Measurements from ENCODE around the gene TMTC1.

The TMTC1 gene

GRCh38 chr12:29455087-29455486 is 328.7 kb downstream of the TMTC1 start:
- Histone ChIP-seq H3K9me3 (replicated peaks; ENCODE audit: low read length) (no peaks in the 10 kb centered on the region), H3K9ac (ENCODE audit: low read depth, low read length) (no peak overlapping the region), H3K27me3 (ENCODE audit: control insufficient read depth, insufficient read depth, low read length) (no peaks in the 10 kb centered on the region), H3K36me3 (ENCODE audit: insufficient read depth, low read length) (peaks cover 13% of the 10 kb centered on the region), H3K4me3 (ENCODE audit: low read length) (no peak overlapping the region), H3K4me1 (ENCODE audit: control insufficient read depth, insufficient read depth, low read length) (no peaks in the 10 kb centered on the region), H3K4me2 (ENCODE audit: low read length) (no peak overlapping the region)

DNA sequence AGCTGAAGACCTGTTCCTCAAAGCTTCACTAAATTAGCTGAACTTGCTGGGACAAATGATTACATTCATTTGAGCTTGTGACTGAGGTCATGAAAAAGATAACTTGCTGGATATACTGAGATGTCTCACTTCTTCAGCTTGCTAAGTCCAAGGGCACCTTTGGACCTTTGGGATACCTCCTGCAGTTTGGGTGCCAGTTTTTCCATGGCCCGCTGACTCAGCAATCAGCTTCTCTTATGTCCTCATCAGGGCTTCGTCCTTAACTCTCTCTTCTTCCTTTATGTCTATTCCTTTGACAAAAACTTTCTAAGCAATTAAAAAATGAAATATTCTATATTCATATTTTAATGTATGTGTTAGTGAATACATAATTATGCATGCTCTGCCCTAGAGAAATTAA is 331.9 kb downstream of the TMTC1 start:
- no peak overlapping the region for H3K4me2 ChIP-seq (ENCODE audit: low read length)
- H3K36me3 ChIP-seq (ENCODE audit: insufficient read depth, low read length) = peaks cover 17% of the 10 kb centered on the region
- no peak overlapping the region for H3K9ac ChIP-seq (ENCODE audit: low read depth, low read length)
- no peaks in the 10 kb centered on the region for H3K4me1 ChIP-seq (ENCODE audit: control insufficient read depth, insufficient read depth, low read length)
- no peaks in the 10 kb centered on the region for H3K9me3 ChIP-seq (replicated peaks; ENCODE audit: low read length)
- no peak overlapping the region for H3K4me3 ChIP-seq (ENCODE audit: low read length)
- H3K27me3 ChIP-seq (ENCODE audit: control insufficient read depth, insufficient read depth, low read length) = no peaks in the 10 kb centered on the region
